ENCODE results near the gene SMG6.
"Not testable (repeated sequence)": the region's sequence is repeated elsewhere in the genome, so short reads cannot be mapped to it uniquely, and the experiment has no call there.

Gene SMG6

GRCh38 chr17:2174468-2175293, 128.9 kb downstream of the SMG6 start:
- no peak for DNase-seq

- DNase-seq, result no peak
Measured at GRCh38 chr17:2174014-2174413, 129.6 kb downstream of the SMG6 start.

- no peak for DNase-seq
Measured at GRCh38 chr17:2172999-2173398, 130.6 kb downstream of the SMG6 start.

GRCh38 chr17:2172077-2172851, 131.3 kb downstream of the SMG6 start:
- DNase-seq, result no peak

- no peak for DNase-seq
Measured at GRCh38 chr17:2171702-2172076, 131.9 kb downstream of the SMG6 start.

- DNase-seq, result no peak
Measured at GRCh38 chr17:2170023-2170422, 133.6 kb downstream of the SMG6 start.

- not testable (repeated sequence) for DNase-seq
Measured at GRCh38 chr17:2165723-2166122, 137.9 kb downstream of the SMG6 start.

GRCh38 chr17:2158396-2158780, 145.2 kb downstream of the SMG6 start:
- no peak for DNase-seq

- DNase-seq, result no peak
Measured at GRCh38 chr17:2157675-2158395, 145.8 kb downstream of the SMG6 start.

GRCh38 chr17:2157081-2157480, 146.5 kb downstream of the SMG6 start:
- no peak for DNase-seq

GRCh38 chr17:2156666-2157065, 146.9 kb downstream of the SMG6 start:
- no peak for DNase-seq

- DNase-seq, result no peak
Measured at GRCh38 chr17:2155573-2155972, 148.0 kb downstream of the SMG6 start.

GRCh38 chr17:2151358-2152033, 152.1 kb downstream of the SMG6 start:
- no peak for DNase-seq

GRCh38 chr17:2150806-2151205, 152.8 kb downstream of the SMG6 start:
- DNase-seq, result no peak

- DNase-seq, result no peak
Measured at GRCh38 chr17:2149934-2150333, 153.7 kb downstream of the SMG6 start.

GRCh38 chr17:2146132-2146871, 157.3 kb downstream of the SMG6 start:
- DNase-seq, result no peak

GRCh38 chr17:2144701-2145100, 158.9 kb downstream of the SMG6 start:
- DNase-seq, result no peak

GRCh38 chr17:2143332-2143731, 160.3 kb downstream of the SMG6 start:
- DNase-seq, result no peak

GRCh38 chr17:2142682-2143081, 160.9 kb downstream of the SMG6 start:
- not testable (repeated sequence) for DNase-seq

- DNase-seq, result no peak
Measured at GRCh38 chr17:2140683-2141082, 162.9 kb downstream of the SMG6 start.

GRCh38 chr17:2138761-2139160, 164.8 kb downstream of the SMG6 start:
- DNase-seq, result peak; percentile 5

- no peak for DNase-seq
Measured at GRCh38 chr17:2138318-2138717, 165.3 kb downstream of the SMG6 start.

Measured in DMS 273 treated with DMSO at 0.1 percent for 48 hours (cell line).